Suprapubic skin (tissue), 4 donors: ENCODE results near the gene NEU2. TPM values are rescaled to one million over a fixed set of nuclear protein-coding genes. Genes with fewer than 3 reads are reported as not detected.
"Not testable (repeated sequence)": the region's sequence is repeated elsewhere in the genome, so short reads cannot be mapped to it uniquely, and the experiment has no call there.

Experiments used
- DNase-seq, 2 donors: peaks; one replicate each; pipeline ENCODE4 v3.0.0-alpha.2; 2019; ENCODE audit warnings: low spot score in 2 of 2
- H3K27ac ChIP-seq: fragments of 200-600 bp; sonication (generic); one replicate; pipeline ENCODE4 v1.5.1; 2019
- H3K27me3 ChIP-seq: fragments of 200-600 bp; sonication (generic); one replicate; pipeline ENCODE4 v1.5.1; 2019
- H3K36me3 ChIP-seq: fragments of 200-600 bp; sonication (generic); one replicate; pipeline ENCODE4 v1.5.1; 2019
- H3K4me1 ChIP-seq: fragments of 200-600 bp; sonication (generic); one replicate; pipeline ENCODE4 v1.5.1; 2019
- H3K4me3 ChIP-seq: fragments of 200-600 bp; sonication (generic); one replicate; pipeline ENCODE4 v1.5.1; 2019; ENCODE audit warnings: mild to moderate bottlenecking
- H3K9me3 ChIP-seq: fragments of 200-600 bp; sonication (generic); one replicate; pipeline ENCODE4 v1.5.1; 2019
- CTCF ChIP-seq, 2 donors: fragments of 200-600 bp in 1 of 2; fragments of 450-650 bp in 1 of 2; sonication (generic) in 1 of 2; IDR thresholded peaks; one replicate each; pipeline ENCODE4 v1.5.1; 2016 to 2019; ENCODE audit warnings: antibody characterized with exemption in 2 of 2, mild to moderate bottlenecking in 1 of 2, moderate library complexity in 1 of 2
- EP300 ChIP-seq: sonication (generic); formaldehyde crosslinking; IDR thresholded peaks from one replicate; pipeline ENCODE4 v1.6.1; 2017; ENCODE audit warnings: antibody characterized with exemption
- POLR2A ChIP-seq, 2 donors: fragments of 450-650 bp; IDR thresholded peaks; one replicate each; pipeline ENCODE4 v1.6.1; 2017; ENCODE audit warnings: antibody characterized with exemption in 2 of 2, mild to moderate bottlenecking in 2 of 2, moderate library complexity in 2 of 2
- POLR2AphosphoS5 ChIP-seq, 3 donors: sonication (generic); formaldehyde crosslinking; IDR thresholded peaks; one replicate each; pipeline ENCODE4 v1.6.1; 2017; ENCODE audit warnings: antibody characterized with exemption in 3 of 3
- WGBS: methylation state at CpG from one replicate; pipeline ENCODE4 v1.1.5; 2018; 5-methylcytosine and 5-hydroxymethylcytosine counted together
- total RNA-seq, 4 donors: library from RNA; depleted of rRNA; stranded (reverse); fragments of >200 nt; gene quantifications; one replicate each; pipeline ENCODE4 v1.1.0, GENCODE V29; 2016

Gene NEU2
- total RNA-seq, 4 donors from 2014 or later: 1.7 to 19.9 (median 5.8) TPM

- Histone ChIP-seq H3K4me1 (peaks cover 22% of the 10 kb centered on the region), H3K9me3 (no peaks in the 10 kb centered on the region), H3K4me3 (peak overlapping the region; percentile 43), H3K36me3 (no peaks in the 10 kb centered on the region), H3K27ac (no peak overlapping the region), H3K27me3 (no peaks in the 10 kb centered on the region)
- TF ChIP-seq POLR2AphosphoS5 (IDR thresholded peaks at IDR 0.05): no peak
- no peak for TF ChIP-seq CTCF (IDR thresholded peaks at IDR 0.05)
- TF ChIP-seq EP300: no peak
- TF ChIP-seq POLR2A (IDR thresholded peaks at IDR 0.05): no peak
- WGBS: 71% methylated on average over 6 of the region's 6 CpGs
- peak in 1 of 2 donors; percentile 4 for DNase-seq
These were observed 30.4 kb downstream of the NEU2 start for GRCh38 chr2:233062946-233063268.

- Histone ChIP-seq H3K4me3 (peak overlapping the region; percentile 43), H3K27me3 (no peaks in the 10 kb centered on the region), H3K4me1 (peaks cover 22% of the 10 kb centered on the region), H3K36me3 (no peaks in the 10 kb centered on the region), H3K27ac (no peak overlapping the region), H3K9me3 (no peaks in the 10 kb centered on the region)
- DNase-seq: peak; percentile 55 to 75
- TF ChIP-seq EP300 (no peak), POLR2AphosphoS5 (IDR thresholded peaks at IDR 0.05) (no peak), POLR2A (IDR thresholded peaks at IDR 0.05) (no peak), CTCF (IDR thresholded peaks at IDR 0.05) (no peak)
- 74% methylated on average over 6 of the region's 13 CpGs for WGBS
These were observed 30.9 kb downstream of the NEU2 start for GRCh38 chr2:233063269-233063975.

GRCh38 chr2:233063976-233064411 is 31.5 kb downstream of the NEU2 start:
- Histone ChIP-seq H3K27me3 (no peaks in the 10 kb centered on the region), H3K9me3 (no peaks in the 10 kb centered on the region), H3K4me1 (peaks cover 22% of the 10 kb centered on the region), H3K4me3 (no peak overlapping the region), H3K27ac (no peak overlapping the region), H3K36me3 (no peaks in the 10 kb centered on the region)
- peak; percentile 51 to 67 for DNase-seq
- WGBS: 75% methylated on average over 5 of the region's 9 CpGs
- TF ChIP-seq POLR2A (IDR thresholded peaks at IDR 0.05) (no peak), EP300 (no peak), POLR2AphosphoS5 (IDR thresholded peaks at IDR 0.05) (no peak), CTCF (IDR thresholded peaks at IDR 0.05) (no peak)

GRCh38 chr2:233064530-233065199 is 32.2 kb downstream of the NEU2 start:
- Histone ChIP-seq H3K4me1 (peaks cover 22% of the 10 kb centered on the region), H3K27ac (no peak overlapping the region), H3K9me3 (no peaks in the 10 kb centered on the region), H3K4me3 (no peak overlapping the region), H3K36me3 (no peaks in the 10 kb centered on the region), H3K27me3 (no peaks in the 10 kb centered on the region)
- WGBS: 76% methylated on average over 15 of the region's 16 CpGs
- no peak for TF ChIP-seq POLR2AphosphoS5 (IDR thresholded peaks at IDR 0.05)
- TF ChIP-seq POLR2A (IDR thresholded peaks at IDR 0.05): no peak
- no peak for TF ChIP-seq EP300
- TF ChIP-seq CTCF (IDR thresholded peaks at IDR 0.05): no peak
- DNase-seq: peak; percentile 32 to 58

- H3K4me1 ChIP-seq: peaks cover 22% of the 10 kb centered on the region
- H3K36me3 ChIP-seq, H3K4me3 ChIP-seq, H3K27me3 ChIP-seq, H3K9me3 ChIP-seq, H3K27ac ChIP-seq: not testable (repeated sequence)
- 75% methylated on average over 4 of the region's 4 CpGs for WGBS
- DNase-seq: peak in 1 of 2 donors; percentile 9
These were observed 32.7 kb downstream of the NEU2 start for GRCh38 chr2:233065200-233065589.
